K562 (cell line): ENCODE results near the gene DIO3. TPM values are rescaled to one million over a fixed set of nuclear protein-coding genes. Genes with fewer than 3 reads are reported as not detected.

Experiments used
- KDM1A ChIP-seq, 2 experiments: fragments of 450-650 bp; IDR thresholded peaks; 2 replicates each; pipeline ENCODE4 v1.6.1; 2016; ENCODE audit warnings: mild to moderate bottlenecking in 2 of 2
- MAFK ChIP-seq: IDR thresholded peaks from 2 replicates; pipeline ENCODE4 v1.6.1; 2011; ENCODE audit warnings: low read length, improper control_type of control experiment
- NONO ChIP-seq, 2 experiments: fragments of 200-400 bp in 1 of 2; fragments of 450-650 bp in 1 of 2; formaldehyde crosslinking in 1 of 2; IDR thresholded peaks; 2 replicates each; pipeline ENCODE4 v1.6.1; 2017; ENCODE audit warnings: low read depth in 2 of 2, mild to moderate bottlenecking in 2 of 2, moderate library complexity in 2 of 2, low read length in 1 of 2
- RHOXF2B ChIP-seq: fragments of 250-450 bp; sonication (Bioruptor Pico); conservative IDR thresholded peaks from 2 replicates; pipeline ENCODE4 v1.5.1; 2021
- WHSC1 ChIP-seq: IDR thresholded peaks from one replicate; pipeline ENCODE4 v1.6.1; 2012; ENCODE audit warnings: low read length, control low read depth, inconsistent platforms
- polyA plus RNA-seq, 8 experiments: library from polyadenylated mRNA; depleted of rRNA in 4 of 8; stranded (reverse) in 5 of 8; unstranded in 3 of 8; fragments of >200 nt; fragmentation: Nextera tagmentation in 2 of 8; fragmentation: Illumina TruSeq in 1 of 8; extraction: Ambion mirVana in 2 of 8; extraction: Trizol in 1 of 8; gene quantifications; 2 replicates each; pipeline versions ENCODE4 v1.2.1 to v1.2.3, GENCODE V29; 2011 to 2014; ENCODE audit warnings: inconsistent platforms in 1 of 8, missing spikeins in 1 of 8
- total RNA-seq, 7 experiments: library from RNA; depleted of rRNA in 6 of 7; stranded (reverse); fragments of >200 nt in 6 of 7; fragmentation: Illumina TruSeq in 2 of 7; extraction: Trizol in 2 of 7; gene quantifications; 2 replicates each; pipeline versions ENCODE4 v1.2.1 to v1.2.3, GENCODE V29; 2011 to 2021; ENCODE audit warnings: low replicate concordance in 1 of 7
- TF ChIP-seq, protein P1 (sequence below): fragments of 450-650 bp; IDR thresholded peaks from 2 replicates; pipeline ENCODE4 v1.6.1; 2016; ENCODE audit warnings: mild to moderate bottlenecking, moderate library complexity
- TF ChIP-seq, protein P2 (sequence below): fragments of 450-650 bp; IDR thresholded peaks from 2 replicates; pipeline ENCODE4 v1.6.1; 2016; ENCODE audit warnings: borderline replicate concordance

The DIO3 gene
- total and polyA plus RNA-seq, 9 of the 15 experiments (the other 6 are each of a cell fraction or from before 2014, with no cell fraction given) = not detected

DNA sequence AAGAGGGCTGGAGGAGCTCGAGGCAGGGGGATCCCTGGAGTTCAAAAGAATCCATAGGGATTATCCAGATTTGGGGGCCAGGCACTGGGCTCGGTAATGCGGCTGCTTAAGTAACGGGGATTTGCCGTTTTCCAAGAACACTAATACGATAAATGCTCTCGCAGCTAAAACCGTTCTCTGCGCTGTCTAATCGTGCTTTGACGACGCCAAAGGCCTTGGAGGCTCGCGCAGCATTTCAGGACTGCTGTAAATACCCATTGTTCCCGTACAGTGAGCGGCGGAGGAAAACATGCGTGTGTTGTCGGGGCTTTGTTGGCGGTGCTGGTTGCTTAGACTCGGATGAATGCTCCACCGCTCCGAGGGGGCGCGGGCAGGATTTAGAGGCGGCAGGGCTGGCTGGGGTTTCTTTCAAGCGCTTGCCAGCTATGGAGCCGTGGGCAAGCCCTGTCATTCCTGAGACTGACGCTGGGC, 26.2 kb downstream of the DIO3 start (continued):
- TF ChIP-seq, protein P1, sequence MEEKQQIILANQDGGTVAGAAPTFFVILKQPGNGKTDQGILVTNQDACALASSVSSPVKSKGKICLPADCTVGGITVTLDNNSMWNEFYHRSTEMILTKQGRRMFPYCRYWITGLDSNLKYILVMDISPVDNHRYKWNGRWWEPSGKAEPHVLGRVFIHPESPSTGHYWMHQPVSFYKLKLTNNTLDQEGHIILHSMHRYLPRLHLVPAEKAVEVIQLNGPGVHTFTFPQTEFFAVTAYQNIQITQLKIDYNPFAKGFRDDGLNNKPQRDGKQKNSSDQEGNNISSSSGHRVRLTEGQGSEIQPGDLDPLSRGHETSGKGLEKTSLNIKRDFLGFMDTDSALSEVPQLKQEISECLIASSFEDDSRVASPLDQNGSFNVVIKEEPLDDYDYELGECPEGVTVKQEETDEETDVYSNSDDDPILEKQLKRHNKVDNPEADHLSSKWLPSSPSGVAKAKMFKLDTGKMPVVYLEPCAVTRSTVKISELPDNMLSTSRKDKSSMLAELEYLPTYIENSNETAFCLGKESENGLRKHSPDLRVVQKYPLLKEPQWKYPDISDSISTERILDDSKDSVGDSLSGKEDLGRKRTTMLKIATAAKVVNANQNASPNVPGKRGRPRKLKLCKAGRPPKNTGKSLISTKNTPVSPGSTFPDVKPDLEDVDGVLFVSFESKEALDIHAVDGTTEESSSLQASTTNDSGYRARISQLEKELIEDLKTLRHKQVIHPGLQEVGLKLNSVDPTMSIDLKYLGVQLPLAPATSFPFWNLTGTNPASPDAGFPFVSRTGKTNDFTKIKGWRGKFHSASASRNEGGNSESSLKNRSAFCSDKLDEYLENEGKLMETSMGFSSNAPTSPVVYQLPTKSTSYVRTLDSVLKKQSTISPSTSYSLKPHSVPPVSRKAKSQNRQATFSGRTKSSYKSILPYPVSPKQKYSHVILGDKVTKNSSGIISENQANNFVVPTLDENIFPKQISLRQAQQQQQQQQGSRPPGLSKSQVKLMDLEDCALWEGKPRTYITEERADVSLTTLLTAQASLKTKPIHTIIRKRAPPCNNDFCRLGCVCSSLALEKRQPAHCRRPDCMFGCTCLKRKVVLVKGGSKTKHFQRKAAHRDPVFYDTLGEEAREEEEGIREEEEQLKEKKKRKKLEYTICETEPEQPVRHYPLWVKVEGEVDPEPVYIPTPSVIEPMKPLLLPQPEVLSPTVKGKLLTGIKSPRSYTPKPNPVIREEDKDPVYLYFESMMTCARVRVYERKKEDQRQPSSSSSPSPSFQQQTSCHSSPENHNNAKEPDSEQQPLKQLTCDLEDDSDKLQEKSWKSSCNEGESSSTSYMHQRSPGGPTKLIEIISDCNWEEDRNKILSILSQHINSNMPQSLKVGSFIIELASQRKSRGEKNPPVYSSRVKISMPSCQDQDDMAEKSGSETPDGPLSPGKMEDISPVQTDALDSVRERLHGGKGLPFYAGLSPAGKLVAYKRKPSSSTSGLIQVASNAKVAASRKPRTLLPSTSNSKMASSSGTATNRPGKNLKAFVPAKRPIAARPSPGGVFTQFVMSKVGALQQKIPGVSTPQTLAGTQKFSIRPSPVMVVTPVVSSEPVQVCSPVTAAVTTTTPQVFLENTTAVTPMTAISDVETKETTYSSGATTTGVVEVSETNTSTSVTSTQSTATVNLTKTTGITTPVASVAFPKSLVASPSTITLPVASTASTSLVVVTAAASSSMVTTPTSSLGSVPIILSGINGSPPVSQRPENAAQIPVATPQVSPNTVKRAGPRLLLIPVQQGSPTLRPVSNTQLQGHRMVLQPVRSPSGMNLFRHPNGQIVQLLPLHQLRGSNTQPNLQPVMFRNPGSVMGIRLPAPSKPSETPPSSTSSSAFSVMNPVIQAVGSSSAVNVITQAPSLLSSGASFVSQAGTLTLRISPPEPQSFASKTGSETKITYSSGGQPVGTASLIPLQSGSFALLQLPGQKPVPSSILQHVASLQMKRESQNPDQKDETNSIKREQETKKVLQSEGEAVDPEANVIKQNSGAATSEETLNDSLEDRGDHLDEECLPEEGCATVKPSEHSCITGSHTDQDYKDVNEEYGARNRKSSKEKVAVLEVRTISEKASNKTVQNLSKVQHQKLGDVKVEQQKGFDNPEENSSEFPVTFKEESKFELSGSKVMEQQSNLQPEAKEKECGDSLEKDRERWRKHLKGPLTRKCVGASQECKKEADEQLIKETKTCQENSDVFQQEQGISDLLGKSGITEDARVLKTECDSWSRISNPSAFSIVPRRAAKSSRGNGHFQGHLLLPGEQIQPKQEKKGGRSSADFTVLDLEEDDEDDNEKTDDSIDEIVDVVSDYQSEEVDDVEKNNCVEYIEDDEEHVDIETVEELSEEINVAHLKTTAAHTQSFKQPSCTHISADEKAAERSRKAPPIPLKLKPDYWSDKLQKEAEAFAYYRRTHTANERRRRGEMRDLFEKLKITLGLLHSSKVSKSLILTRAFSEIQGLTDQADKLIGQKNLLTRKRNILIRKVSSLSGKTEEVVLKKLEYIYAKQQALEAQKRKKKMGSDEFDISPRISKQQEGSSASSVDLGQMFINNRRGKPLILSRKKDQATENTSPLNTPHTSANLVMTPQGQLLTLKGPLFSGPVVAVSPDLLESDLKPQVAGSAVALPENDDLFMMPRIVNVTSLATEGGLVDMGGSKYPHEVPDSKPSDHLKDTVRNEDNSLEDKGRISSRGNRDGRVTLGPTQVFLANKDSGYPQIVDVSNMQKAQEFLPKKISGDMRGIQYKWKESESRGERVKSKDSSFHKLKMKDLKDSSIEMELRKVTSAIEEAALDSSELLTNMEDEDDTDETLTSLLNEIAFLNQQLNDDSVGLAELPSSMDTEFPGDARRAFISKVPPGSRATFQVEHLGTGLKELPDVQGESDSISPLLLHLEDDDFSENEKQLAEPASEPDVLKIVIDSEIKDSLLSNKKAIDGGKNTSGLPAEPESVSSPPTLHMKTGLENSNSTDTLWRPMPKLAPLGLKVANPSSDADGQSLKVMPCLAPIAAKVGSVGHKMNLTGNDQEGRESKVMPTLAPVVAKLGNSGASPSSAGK = no peak
- TF ChIP-seq MAFK = no peak
- TF ChIP-seq WHSC1 = no peak
- no peak for TF ChIP-seq NONO (IDR thresholded peaks at IDR 0.05; ENCODE audit: low read depth in 2 of 2, low read length in 1 of 2)
- no peak for TF ChIP-seq KDM1A (IDR thresholded peaks at IDR 0.05)
- TF ChIP-seq, protein P2, sequence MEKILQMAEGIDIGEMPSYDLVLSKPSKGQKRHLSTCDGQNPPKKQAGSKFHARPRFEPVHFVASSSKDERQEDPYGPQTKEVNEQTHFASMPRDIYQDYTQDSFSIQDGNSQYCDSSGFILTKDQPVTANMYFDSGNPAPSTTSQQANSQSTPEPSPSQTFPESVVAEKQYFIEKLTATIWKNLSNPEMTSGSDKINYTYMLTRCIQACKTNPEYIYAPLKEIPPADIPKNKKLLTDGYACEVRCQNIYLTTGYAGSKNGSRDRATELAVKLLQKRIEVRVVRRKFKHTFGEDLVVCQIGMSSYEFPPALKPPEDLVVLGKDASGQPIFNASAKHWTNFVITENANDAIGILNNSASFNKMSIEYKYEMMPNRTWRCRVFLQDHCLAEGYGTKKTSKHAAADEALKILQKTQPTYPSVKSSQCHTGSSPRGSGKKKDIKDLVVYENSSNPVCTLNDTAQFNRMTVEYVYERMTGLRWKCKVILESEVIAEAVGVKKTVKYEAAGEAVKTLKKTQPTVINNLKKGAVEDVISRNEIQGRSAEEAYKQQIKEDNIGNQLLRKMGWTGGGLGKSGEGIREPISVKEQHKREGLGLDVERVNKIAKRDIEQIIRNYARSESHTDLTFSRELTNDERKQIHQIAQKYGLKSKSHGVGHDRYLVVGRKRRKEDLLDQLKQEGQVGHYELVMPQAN = no peak
- no peak for TF ChIP-seq RHOXF2B
